Nephron (organoid): Measurements from ENCODE around the gene DNAJC7.

ENCODE experiments used
- H3K27ac Mint-ChIP-seq, 3 experiments: 2 replicates each; pipeline ENCODE4 v1.8.0; 2020; ENCODE audit warnings: mixed read lengths in 3 of 3, mild to moderate bottlenecking in 2 of 3, moderate library complexity in 1 of 3
- H3K27me3 Mint-ChIP-seq: 2 replicates; pipeline ENCODE4 v1.8.0; 2021; ENCODE audit warnings: low read depth, mild to moderate bottlenecking, moderate library complexity, mixed read lengths
- H3K36me3 Mint-ChIP-seq: 2 replicates; pipeline ENCODE4 v1.8.0; 2020; ENCODE audit warnings: low read depth, mixed read lengths
- H3K4me1 Mint-ChIP-seq: 2 replicates; pipeline ENCODE4 v1.8.0; 2020; ENCODE audit warnings: mixed read lengths
- H3K4me3 Mint-ChIP-seq, 3 experiments: 2 replicates each; pipeline ENCODE4 v1.8.0; 2020; ENCODE audit warnings: mild to moderate bottlenecking in 3 of 3, mixed read lengths in 3 of 3, moderate library complexity in 2 of 3
- H3K9me3 Mint-ChIP-seq: 2 replicates; pipeline ENCODE4 v1.8.0; 2020; ENCODE audit warnings: mixed read lengths
- CTCF ChIP-seq, 3 experiments: fragments of 200-600 bp; sonication (generic); IDR thresholded peaks; one replicate each; pipeline ENCODE4 v1.5.0; 2021; ENCODE audit warnings: antibody characterized with exemption in 3 of 3; ENCODE audit not compliant: unreplicated experiment in 3 of 3

Gene DNAJC7

GRCh38 chr17:42016941-42017865 lies at the start of gene DNAJC7:
DNAJC7 (minus strand) TSS chr17:42017439; CDS start chr17:42017416, 23 bp downstream.
- Mint-ChIP-seq H3K27me3 (no peaks in the 10 kb centered on the region), H3K9me3 (no peaks in the 10 kb centered on the region), H3K27ac (peak within 1 kb of the TSS; percentile 98 to 99 (median 98)), H3K36me3 (peaks cover 6% of the 10 kb centered on the region), H3K4me3 (peak within 1 kb of the TSS; percentile 97 to 100 (median 99)), H3K4me1 (peaks cover 41% of the 10 kb centered on the region)
- TF ChIP-seq CTCF (IDR thresholded peaks at IDR 0.05; ENCODE audit: unreplicated experiment in 3 of 3), result no peak

- no peaks in the 10 kb centered on the region for H3K9me3 Mint-ChIP-seq
- no peaks in the 10 kb centered on the region for H3K36me3 Mint-ChIP-seq
- no peak overlapping the region for H3K27ac Mint-ChIP-seq
- peaks cover 15% of the 10 kb centered on the region for H3K27me3 Mint-ChIP-seq
- no peak for TF ChIP-seq CTCF (IDR thresholded peaks at IDR 0.05; ENCODE audit: unreplicated experiment in 3 of 3)
- peaks cover 32% of the 10 kb centered on the region for H3K4me1 Mint-ChIP-seq
- H3K4me3 Mint-ChIP-seq, result no peak overlapping the region
Measured at GRCh38 chr17:42065201-42065600, 48.0 kb upstream of the DNAJC7 start.

- no peaks in the 10 kb centered on the region for H3K9me3 Mint-ChIP-seq
- no peak overlapping the region for H3K27ac Mint-ChIP-seq
- peaks cover 25% of the 10 kb centered on the region for H3K4me1 Mint-ChIP-seq
- peaks cover 15% of the 10 kb centered on the region for H3K27me3 Mint-ChIP-seq
- no peak overlapping the region for H3K4me3 Mint-ChIP-seq
- no peak for TF ChIP-seq CTCF (IDR thresholded peaks at IDR 0.05; ENCODE audit: unreplicated experiment in 3 of 3)
- no peaks in the 10 kb centered on the region for H3K36me3 Mint-ChIP-seq
Measured at GRCh38 chr17:42062681-42063080, 45.4 kb upstream of the DNAJC7 start.

GRCh38 chr17:42061646-42062487 lies 44.6 kb upstream of the DNAJC7 start:
- TF ChIP-seq CTCF (IDR thresholded peaks at IDR 0.05; ENCODE audit: unreplicated experiment in 3 of 3), result no peak
- Mint-ChIP-seq H3K27ac (peak overlapping the region in 1 of 3 experiments; percentile 51), H3K4me1 (peaks cover 20% of the 10 kb centered on the region), H3K27me3 (peaks cover 19% of the 10 kb centered on the region), H3K9me3 (no peaks in the 10 kb centered on the region), H3K4me3 (no peak overlapping the region), H3K36me3 (no peaks in the 10 kb centered on the region)

- Mint-ChIP-seq H3K36me3 (no peaks in the 10 kb centered on the region), H3K27me3 (peaks cover 23% of the 10 kb centered on the region), H3K9me3 (no peaks in the 10 kb centered on the region), H3K27ac (no peak overlapping the region), H3K4me1 (peaks cover 22% of the 10 kb centered on the region), H3K4me3 (no peak overlapping the region)
- TF ChIP-seq CTCF (IDR thresholded peaks at IDR 0.05; ENCODE audit: unreplicated experiment in 3 of 3), result no peak
Measured at GRCh38 chr17:42060231-42060630, 43.0 kb upstream of the DNAJC7 start.
